GM21825 (cell line): ENCODE data around the gene CDKN2C.

Experiments
- ATAC-seq: cut with Tn5 transposase; IDR thresholded peaks from one replicate; pipeline ENCODE4 v1.9.1; 2021; ENCODE audit warnings: mild to moderate bottlenecking, moderate library complexity; ENCODE audit not compliant: unreplicated experiment

The CDKN2C gene

GRCh38 chr1:51014878-51015277, 44.8 kb downstream of the CDKN2C start:
- no peak for ATAC-seq

GRCh38 chr1:51019811-51020210, 49.8 kb downstream of the CDKN2C start:
- ATAC-seq: no peak
